ACC112 (cell line): ENCODE data around the gene ALKBH1.
"Not testable (repeated sequence)": the region's sequence is repeated elsewhere in the genome, so short reads cannot be mapped to it uniquely, and the experiment has no call there.

Experiments
- H2AFZ ChIP-seq: fragments of 200-600 bp; sonication (generic); one replicate; pipeline ENCODE4 v1.6.0; 2017; ENCODE audit warnings: antibody characterized with exemption, low read length; ENCODE audit not compliant: unreplicated experiment
- H3K27ac ChIP-seq: fragments of 200-600 bp; sonication (generic); 2 replicates; pipeline ENCODE4 v1.5.1; 2014; ENCODE audit warnings: low read depth, mild to moderate bottlenecking, antibody characterized with exemption, low read length, moderate library complexity
- H3K27me3 ChIP-seq: fragments of 200-600 bp; sonication (generic); 2 replicates; pipeline ENCODE4 v1.6.1; 2014; ENCODE audit warnings: mild to moderate bottlenecking, antibody characterized with exemption, low read length, moderate library complexity, mixed read lengths; ENCODE audit not compliant: insufficient read depth
- H3K36me3 ChIP-seq: fragments of 200-600 bp; sonication (generic); 2 replicates; pipeline ENCODE4 v1.6.1; 2016; ENCODE audit warnings: mild to moderate bottlenecking, antibody characterized with exemption, low read length, moderate library complexity, mixed read lengths; ENCODE audit not compliant: insufficient read depth
- H3K4me1 ChIP-seq: fragments of 200-600 bp; sonication (generic); one replicate; pipeline ENCODE4 v1.6.1; 2016; ENCODE audit warnings: low read length, mixed read lengths; ENCODE audit not compliant: insufficient read depth, unreplicated experiment, control insufficient read depth
- H3K4me3 ChIP-seq: fragments of 200-600 bp; sonication (generic); 2 replicates; pipeline ENCODE4 v1.5.1; 2014; ENCODE audit warnings: mild to moderate bottlenecking, low read depth, low read length
- H3K79me2 ChIP-seq: fragments of 200-600 bp; sonication (generic); one replicate; pipeline ENCODE4 v1.6.0; 2016; ENCODE audit warnings: low read length; ENCODE audit not compliant: control insufficient read depth, unreplicated experiment, insufficient read depth

ALKBH1 gene

DNA sequence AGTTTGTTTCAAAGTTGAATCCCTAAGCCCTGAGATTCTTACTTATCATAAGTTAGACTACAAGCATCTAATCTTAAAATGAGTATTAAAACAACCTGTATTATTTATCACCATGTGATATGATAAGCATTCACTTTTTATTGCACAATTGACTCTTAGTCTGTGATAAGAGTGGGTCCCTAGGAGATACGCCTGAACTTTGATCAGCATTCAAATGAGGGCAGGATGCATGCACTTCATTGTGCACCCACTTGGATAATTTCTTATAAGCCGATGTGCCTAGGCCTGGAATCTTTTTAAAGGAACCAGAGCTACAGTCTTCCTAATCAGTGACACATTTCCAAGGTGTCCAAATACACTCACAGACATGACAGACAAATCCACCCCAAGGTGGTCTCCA, 60.0 kb downstream of the ALKBH1 start:
- H3K36me3 ChIP-seq, result no peaks in the 10 kb centered on the region
- no peak overlapping the region for H3K27ac ChIP-seq
- no peak overlapping the region for H2AFZ ChIP-seq
- H3K4me1 ChIP-seq, result no peaks in the 10 kb centered on the region
- H3K4me3 ChIP-seq, result no peak overlapping the region
- H3K27me3 ChIP-seq, result no peaks in the 10 kb centered on the region
- no peaks in the 10 kb centered on the region for H3K79me2 ChIP-seq

- Histone ChIP-seq H2AFZ (no peak overlapping the region), H3K4me1 (peaks cover 4% of the 10 kb centered on the region), H3K4me3 (no peak overlapping the region), H3K79me2 (no peaks in the 10 kb centered on the region), H3K27me3 (no peaks in the 10 kb centered on the region), H3K36me3 (no peaks in the 10 kb centered on the region), H3K27ac (no peak overlapping the region)
Observed at GRCh38 chr14:77646907-77647306, 60.9 kb downstream of the ALKBH1 start.

DNA sequence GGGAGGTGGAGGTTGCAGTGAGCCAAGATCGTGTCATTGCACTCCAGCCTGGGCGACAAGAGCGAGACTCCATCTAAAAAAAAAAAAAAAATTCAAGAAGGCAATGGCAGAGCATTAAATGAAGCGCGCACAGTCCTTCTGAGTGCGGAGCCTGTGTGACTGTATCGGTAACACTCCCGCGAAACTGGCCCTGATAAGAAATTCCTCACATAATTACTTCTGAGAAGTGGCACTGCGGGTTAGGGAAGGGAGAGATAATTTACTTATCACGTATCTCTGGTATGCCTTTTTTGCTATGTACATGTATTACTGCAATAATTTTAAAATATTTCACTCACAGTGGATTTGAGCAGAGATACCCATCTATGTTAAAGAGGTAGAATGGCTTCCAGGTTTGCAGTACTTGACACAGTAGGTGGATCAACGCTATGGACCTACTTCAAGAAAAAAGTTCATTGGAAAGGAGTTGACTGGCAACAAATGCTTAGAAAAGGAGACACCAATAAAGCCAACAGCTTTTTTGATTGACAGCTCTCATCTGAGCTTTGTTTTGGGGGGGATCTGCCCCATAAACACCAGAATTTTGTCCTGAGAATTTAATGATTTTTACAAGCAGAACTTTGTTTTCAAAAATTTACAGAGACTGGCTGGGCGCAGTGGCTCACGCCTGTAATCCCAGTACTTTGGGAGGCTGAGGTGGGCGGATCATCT, 62.1 kb downstream of the ALKBH1 start:
- Histone ChIP-seq H2AFZ (no peak overlapping the region), H3K27ac (no peak overlapping the region), H3K4me1 (peaks cover 13% of the 10 kb centered on the region), H3K4me3 (no peak overlapping the region), H3K36me3 (no peaks in the 10 kb centered on the region), H3K27me3 (no peaks in the 10 kb centered on the region), H3K79me2 (no peaks in the 10 kb centered on the region)

- H3K4me3 ChIP-seq, result peak overlapping the region; percentile 70
- H3K27me3 ChIP-seq, result no peaks in the 10 kb centered on the region
- no peaks in the 10 kb centered on the region for H3K79me2 ChIP-seq
- H3K27ac ChIP-seq, result peak overlapping the region; percentile 68
- no peaks in the 10 kb centered on the region for H3K36me3 ChIP-seq
- peaks cover 24% of the 10 kb centered on the region for H3K4me1 ChIP-seq
- peak overlapping the region; percentile 94 for H2AFZ ChIP-seq
Observed at GRCh38 chr14:77642407-77642806, 65.4 kb downstream of the ALKBH1 start.

DNA sequence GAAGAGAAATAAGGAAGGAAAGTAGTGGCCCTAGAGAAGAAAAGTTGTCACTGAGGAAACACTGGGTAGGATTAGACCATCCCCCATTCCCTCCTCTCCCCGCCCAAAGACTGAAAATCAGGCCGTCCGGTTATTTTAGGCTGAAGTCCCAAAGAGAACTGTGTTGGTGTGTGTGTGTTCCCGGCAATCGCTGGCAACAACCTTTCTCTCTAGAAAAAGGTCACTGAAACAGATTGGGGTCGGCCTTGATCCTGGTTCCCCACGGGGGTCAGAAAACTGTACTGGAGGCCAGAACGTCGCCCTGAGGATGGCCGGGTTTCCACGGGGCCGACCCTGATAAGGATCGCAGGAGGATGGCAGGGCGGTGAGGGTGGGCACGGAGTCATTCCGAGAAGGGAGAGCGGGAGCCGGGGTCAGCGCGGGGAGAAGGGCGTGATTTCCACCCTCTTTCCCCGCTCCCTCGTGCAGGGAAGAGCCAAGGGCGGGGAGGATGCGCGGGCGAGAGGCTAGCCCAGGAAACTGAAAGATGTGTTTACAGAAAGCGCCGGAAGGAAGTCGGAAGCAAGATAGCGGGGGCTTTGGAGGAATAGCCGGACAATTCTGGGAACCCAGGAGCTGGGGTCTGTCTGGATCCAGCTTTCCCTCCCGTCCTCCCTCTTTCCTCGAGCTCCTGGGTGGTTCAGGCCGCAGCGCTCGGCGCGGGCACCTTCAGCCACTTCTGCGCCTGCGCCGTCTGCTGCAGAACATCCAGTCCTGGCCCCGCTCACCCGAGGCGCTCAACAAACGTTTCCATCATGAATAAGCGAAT, 66.1 kb downstream of the ALKBH1 start:
- Histone ChIP-seq H3K27ac (peak overlapping the region; percentile 68), H3K4me1 (peaks cover 24% of the 10 kb centered on the region), H3K79me2 (no peaks in the 10 kb centered on the region), H3K4me3 (peak overlapping the region; percentile 70), H3K36me3 (no peaks in the 10 kb centered on the region), H3K27me3 (no peaks in the 10 kb centered on the region), H2AFZ (peak overlapping the region; percentile 94)

DNA sequence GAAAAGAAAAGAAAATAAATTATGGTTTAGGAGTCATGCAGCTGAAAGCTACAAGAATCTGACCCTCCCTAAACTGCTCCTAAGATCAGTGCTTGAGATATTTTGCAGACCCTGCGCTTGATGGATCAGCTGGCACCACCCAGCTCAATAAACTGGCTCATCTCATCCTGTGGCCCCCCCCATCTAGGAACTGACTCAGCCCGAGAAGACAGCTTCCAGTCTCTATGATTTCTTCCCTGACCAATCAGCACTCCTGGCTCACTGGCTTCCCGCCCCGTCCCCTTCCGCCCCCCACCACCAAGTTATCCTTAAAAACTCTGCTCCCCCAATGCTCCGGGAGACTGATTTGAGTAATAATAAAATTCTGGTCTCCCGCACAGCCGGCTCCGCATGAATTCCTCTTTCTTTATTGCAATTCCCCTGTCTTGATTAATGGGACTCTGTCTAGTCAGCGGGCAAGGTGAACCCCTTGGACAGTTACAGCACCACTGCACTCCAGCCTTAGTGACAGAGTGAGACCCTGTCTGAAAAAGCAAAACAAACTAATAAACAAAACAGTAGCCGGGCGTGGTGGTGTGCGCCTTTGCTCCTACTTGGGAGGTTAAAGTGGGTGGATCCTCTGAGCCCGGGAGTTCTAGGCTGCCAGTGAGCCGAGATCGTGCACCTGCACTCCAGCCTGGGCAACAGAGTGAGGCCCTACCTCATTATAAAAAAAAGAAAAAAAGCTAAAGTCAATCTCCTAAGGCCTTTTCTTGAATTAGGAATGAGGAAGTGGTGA, 66.9 kb downstream of the ALKBH1 start:
- H3K4me3 ChIP-seq, result peak overlapping the region; percentile 70
- H3K27ac ChIP-seq, result peak overlapping the region; percentile 68
- H2AFZ ChIP-seq, result peak overlapping the region; percentile 94
- H3K79me2 ChIP-seq, result no peaks in the 10 kb centered on the region
- H3K4me1 ChIP-seq, result peaks cover 24% of the 10 kb centered on the region
- no peaks in the 10 kb centered on the region for H3K27me3 ChIP-seq
- H3K36me3 ChIP-seq, result no peaks in the 10 kb centered on the region

DNA sequence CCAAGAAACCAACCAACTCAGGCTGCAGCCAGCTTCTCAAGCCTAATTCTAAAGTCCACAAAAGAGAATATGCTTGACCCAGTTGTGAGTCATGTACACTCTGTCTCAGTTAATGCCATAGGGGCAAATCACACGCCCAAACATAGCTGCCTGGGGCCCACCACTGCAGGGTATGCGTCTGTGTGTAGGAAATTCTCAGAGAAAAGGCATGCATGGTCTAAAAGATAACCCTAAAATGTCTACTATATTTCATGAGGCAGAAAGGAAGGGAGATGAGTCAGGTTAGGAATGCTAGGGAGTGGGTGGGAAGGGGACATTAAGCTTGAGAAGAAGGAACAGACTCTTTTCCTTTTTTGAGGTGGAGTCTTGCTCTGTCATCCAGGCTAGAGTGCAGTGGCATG, 69.1 kb downstream of the ALKBH1 start:
- no peaks in the 10 kb centered on the region for H3K27me3 ChIP-seq
- no peak overlapping the region; the same call in 1 of the 2 replicates for H3K4me3 ChIP-seq
- H3K79me2 ChIP-seq, result no peaks in the 10 kb centered on the region
- no peaks in the 10 kb centered on the region for H3K36me3 ChIP-seq
- H3K27ac ChIP-seq, result peak overlapping the region; percentile 96
- peaks cover 24% of the 10 kb centered on the region for H3K4me1 ChIP-seq
- H2AFZ ChIP-seq, result peak overlapping the region; percentile 30

- H3K27me3 ChIP-seq, H3K36me3 ChIP-seq, H3K79me2 ChIP-seq, H3K27ac ChIP-seq, H3K4me3 ChIP-seq, H2AFZ ChIP-seq: not testable (repeated sequence)
- peaks cover 11% of the 10 kb centered on the region for H3K4me1 ChIP-seq
Observed at GRCh38 chr14:77635869-77636268, 72.0 kb downstream of the ALKBH1 start.

- not testable (repeated sequence) for H3K27ac ChIP-seq, H2AFZ ChIP-seq, H3K4me3 ChIP-seq, H3K36me3 ChIP-seq, H3K79me2 ChIP-seq, H3K27me3 ChIP-seq
- H3K4me1 ChIP-seq, result peaks cover 11% of the 10 kb centered on the region
Observed at GRCh38 chr14:77635466-77635865, 72.4 kb downstream of the ALKBH1 start.

DNA sequence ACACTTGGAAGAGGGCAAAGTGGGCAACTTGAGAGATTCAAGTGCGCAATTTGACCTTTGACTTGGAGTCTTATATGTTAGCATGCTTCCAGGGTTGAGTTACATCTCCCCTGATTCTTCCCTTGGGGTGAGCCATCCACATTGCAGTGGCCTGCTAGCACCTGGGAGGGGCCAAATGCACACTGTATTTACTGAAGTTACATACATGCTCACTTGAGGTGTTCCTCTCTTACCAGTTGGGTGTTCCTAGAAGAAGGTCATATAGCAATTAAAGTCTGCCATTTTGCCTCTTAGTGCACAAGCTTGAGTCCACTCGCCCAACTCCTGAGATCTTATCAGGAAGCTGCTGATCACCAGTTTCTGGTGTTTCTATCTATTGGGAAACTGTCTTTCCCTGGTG, 77.7 kb downstream of the ALKBH1 start:
- H3K27me3 ChIP-seq, result no peaks in the 10 kb centered on the region
- no peak overlapping the region for H3K27ac ChIP-seq
- no peak overlapping the region for H2AFZ ChIP-seq
- H3K79me2 ChIP-seq, result no peaks in the 10 kb centered on the region
- no peaks in the 10 kb centered on the region for H3K4me1 ChIP-seq
- H3K4me3 ChIP-seq, result no peak overlapping the region
- no peaks in the 10 kb centered on the region for H3K36me3 ChIP-seq
